ENCODE measurements around the gene GRIN2A. TPM values are rescaled to one million over a fixed set of nuclear protein-coding genes. Genes with fewer than 3 reads are reported as not detected.

The GRIN2A gene
- total RNA-seq, 4 donors from 2014 or later, result 0.32 to 3.6 (median 2.0) TPM

- intact Hi-C loops (cut with DNase I), result loop anchor here (10.0 kb wide), 1 partner anchor 271 kb away; the partner anchor contains the start of gene GRIN2A
- 45% methylated on average over 5 of the region's 5 CpGs for WGBS
- no peak for TF ChIP-seq POLR2AphosphoS5 (IDR thresholded peaks at IDR 0.05)
- TF ChIP-seq CTCF (IDR thresholded peaks at IDR 0.05), result no peak
- TF ChIP-seq EP300 (IDR thresholded peaks at IDR 0.05), result no peak
- Histone ChIP-seq H3K27me3 (no peaks in the 10 kb centered on the region), H3K27ac (replicated peaks in 1 of 4) (peak overlapping the region; percentile 2 to 49 (median 19)), H3K9me3 (no peaks in the 10 kb centered on the region), H3K4me1 (peaks cover 0 to 18% (median 13%) of the 10 kb centered on the region in 4 donors), H3K36me3 (no peaks in the 10 kb centered on the region), H3K4me3 (no peak overlapping the region)
- no peak for DNase-seq (ENCODE audit: extremely low spot score)
These were observed 268.5 kb downstream of the GRIN2A start for GRCh38 chr16:9913604-9914326.

GRCh38 chr16:9911989-9912388 lies 270.2 kb downstream of the GRIN2A start:
- no peak overlapping the region for H3K4me3 ChIP-seq
- 96% methylated on average over 4 of the region's 4 CpGs for WGBS
- H3K36me3 ChIP-seq, result no peaks in the 10 kb centered on the region
- TF ChIP-seq POLR2A (IDR thresholded peaks at IDR 0.05; ENCODE audit: low read depth), result no peak
- TF ChIP-seq POLR2AphosphoS5 (IDR thresholded peaks at IDR 0.05), result no peak
- no peak for TF ChIP-seq EP300 (IDR thresholded peaks at IDR 0.05)
- TF ChIP-seq CTCF (IDR thresholded peaks at IDR 0.05), result no peak
- H3K27ac ChIP-seq (replicated peaks in 1 of 4), result no peak overlapping the region
- intact Hi-C loops (cut with DNase I), result loop anchor here (10.0 kb wide), 1 partner anchor 273 kb away; the partner anchor contains the start of gene GRIN2A
- H3K27me3 ChIP-seq, result no peaks in the 10 kb centered on the region
- DNase-seq (ENCODE audit: extremely low spot score), result no peak
- peaks cover 0 to 30% (median 15%) of the 10 kb centered on the region in 4 donors for H3K4me1 ChIP-seq
- H3K9me3 ChIP-seq, result no peaks in the 10 kb centered on the region

- Histone ChIP-seq H3K9me3 (no peaks in the 10 kb centered on the region), H3K27ac (replicated peaks in 1 of 4) (no peak overlapping the region), H3K36me3 (no peaks in the 10 kb centered on the region), H3K4me1 (peaks cover 0 to 30% (median 15%) of the 10 kb centered on the region in 4 donors), H3K4me3 (no peak overlapping the region), H3K27me3 (no peaks in the 10 kb centered on the region)
- no peak for TF ChIP-seq POLR2A (IDR thresholded peaks at IDR 0.05; ENCODE audit: low read depth)
- TF ChIP-seq CTCF (IDR thresholded peaks at IDR 0.05), result no peak
- no peak for TF ChIP-seq EP300 (IDR thresholded peaks at IDR 0.05)
- no peak for TF ChIP-seq POLR2AphosphoS5 (IDR thresholded peaks at IDR 0.05)
- 82% methylated on average over 4 of the region's 4 CpGs for WGBS
- no peak for DNase-seq (ENCODE audit: extremely low spot score)
- intact Hi-C loops (cut with DNase I), result loop anchor here (10.0 kb wide), 1 partner anchor 274 kb away; the partner anchor contains the start of gene GRIN2A
These were observed 271.0 kb downstream of the GRIN2A start for GRCh38 chr16:9911231-9911630.

GRCh38 chr16:9909072-9909825 lies 273.0 kb downstream of the GRIN2A start:
- intact Hi-C loops (cut with DNase I), result no loop called here
- no peaks in the 10 kb centered on the region for H3K36me3 ChIP-seq
- H3K4me3 ChIP-seq, result no peak overlapping the region
- 99% methylated on average over 2 of the region's 2 CpGs for WGBS
- H3K27me3 ChIP-seq, result no peaks in the 10 kb centered on the region
- H3K9me3 ChIP-seq, result no peaks in the 10 kb centered on the region
- H3K4me1 ChIP-seq, result peaks cover 0 to 26% (median 12%) of the 10 kb centered on the region in 4 donors
- H3K27ac ChIP-seq (replicated peaks in 1 of 4), result no peak overlapping the region
- TF ChIP-seq EP300 (IDR thresholded peaks at IDR 0.05) (no peak), POLR2AphosphoS5 (IDR thresholded peaks at IDR 0.05) (no peak), POLR2A (IDR thresholded peaks at IDR 0.05; ENCODE audit: low read depth) (no peak), CTCF (IDR thresholded peaks at IDR 0.05) (no peak)
- DNase-seq (ENCODE audit: extremely low spot score), result no peak
